ENCODE data around the gene PLEKHG5.

PLEKHG5 gene

GRCh38 chr1:6427441-6428390 lies 63.8 kb downstream of the PLEKHG5 start:
- H3K4me3 ChIP-seq (ENCODE audit: low read depth, low read length): no peak overlapping the region
- TF ChIP-seq CTCF (IDR thresholded peaks at IDR 0.05; ENCODE audit: borderline replicate concordance, insufficient read depth, low read depth, low read length): no peak

- no peak overlapping the region for H3K4me3 ChIP-seq (ENCODE audit: low read depth, low read length)
- TF ChIP-seq CTCF (IDR thresholded peaks at IDR 0.05; ENCODE audit: borderline replicate concordance, insufficient read depth, low read depth, low read length): no peak
Measured at GRCh38 chr1:6426972-6427350, 64.5 kb downstream of the PLEKHG5 start.

GRCh38 chr1:6426277-6426971 lies 65.0 kb downstream of the PLEKHG5 start:
- no peak for TF ChIP-seq CTCF (IDR thresholded peaks at IDR 0.05; ENCODE audit: borderline replicate concordance, insufficient read depth, low read depth, low read length)
- no peak overlapping the region for H3K4me3 ChIP-seq (ENCODE audit: low read depth, low read length)

GRCh38 chr1:6425658-6426057 lies 65.8 kb downstream of the PLEKHG5 start:
- H3K4me3 ChIP-seq (ENCODE audit: low read depth, low read length): no peak overlapping the region
- no peak for TF ChIP-seq CTCF (IDR thresholded peaks at IDR 0.05; ENCODE audit: borderline replicate concordance, insufficient read depth, low read depth, low read length)

- no peak for TF ChIP-seq CTCF (IDR thresholded peaks at IDR 0.05; ENCODE audit: borderline replicate concordance, insufficient read depth, low read depth, low read length)
- H3K4me3 ChIP-seq (ENCODE audit: low read depth, low read length): no peak within 1 kb of the TSS
Measured at GRCh38 chr1:6424619-6425593, 66.6 kb downstream of the PLEKHG5 start, which contains the start of gene ESPN. TSS of gene ESPN (plus strand) at chr1:6424776. CDS start at chr1:6424956, 180 bp downstream.

GRCh38 chr1:6424000-6424565 lies 67.4 kb downstream of the PLEKHG5 start:
- H3K4me3 ChIP-seq (ENCODE audit: low read depth, low read length): no peak overlapping the region
- TF ChIP-seq CTCF (IDR thresholded peaks at IDR 0.05; ENCODE audit: borderline replicate concordance, insufficient read depth, low read depth, low read length): no peak

Data from GM12875 (cell line).